Activated gamma-delta T cell treated with Interleukin-2 at 50 U/mL for 16 hours (primary cell): Measurements from ENCODE around the gene CCDC93.
"Not testable (repeated sequence)": the region's sequence is repeated elsewhere in the genome, so short reads cannot be mapped to it uniquely, and the experiment has no call there.

ENCODE experiments used
- DNase-seq: peaks from one replicate; pipeline ENCODE4 v3.0.0-alpha.2; 2020

Gene CCDC93

GRCh38 chr2:117952228-117952627 lies 61.6 kb downstream of the CCDC93 start:
- no peak for DNase-seq

GRCh38 chr2:117949806-117950205 lies 64.1 kb downstream of the CCDC93 start:
- DNase-seq: no peak

GRCh38 chr2:117948615-117949014 lies 65.3 kb downstream of the CCDC93 start:
- DNase-seq: no peak

GRCh38 chr2:117945296-117945695 lies 68.6 kb downstream of the CCDC93 start:
- DNase-seq: no peak

DNA sequence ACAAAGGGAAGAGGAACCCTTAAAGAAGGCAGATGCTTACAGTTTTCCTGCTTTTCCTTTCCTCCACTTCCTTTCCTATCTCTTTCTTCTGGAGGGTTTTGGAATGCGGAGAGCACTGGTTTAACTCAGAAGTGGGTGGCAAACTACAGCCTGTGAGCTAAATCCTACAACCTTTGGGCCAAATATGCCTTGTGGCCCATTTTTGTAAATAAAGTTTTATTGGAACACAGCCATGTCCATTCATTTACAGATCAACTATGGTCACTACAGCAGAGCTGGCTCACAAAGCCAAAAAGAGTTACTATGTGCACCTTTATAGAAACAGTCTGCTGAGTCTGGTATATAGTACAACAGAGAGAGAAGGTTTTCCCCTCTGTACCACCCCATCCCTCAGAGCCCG lies 69.1 kb downstream of the CCDC93 start:
- no peak for DNase-seq

DNA sequence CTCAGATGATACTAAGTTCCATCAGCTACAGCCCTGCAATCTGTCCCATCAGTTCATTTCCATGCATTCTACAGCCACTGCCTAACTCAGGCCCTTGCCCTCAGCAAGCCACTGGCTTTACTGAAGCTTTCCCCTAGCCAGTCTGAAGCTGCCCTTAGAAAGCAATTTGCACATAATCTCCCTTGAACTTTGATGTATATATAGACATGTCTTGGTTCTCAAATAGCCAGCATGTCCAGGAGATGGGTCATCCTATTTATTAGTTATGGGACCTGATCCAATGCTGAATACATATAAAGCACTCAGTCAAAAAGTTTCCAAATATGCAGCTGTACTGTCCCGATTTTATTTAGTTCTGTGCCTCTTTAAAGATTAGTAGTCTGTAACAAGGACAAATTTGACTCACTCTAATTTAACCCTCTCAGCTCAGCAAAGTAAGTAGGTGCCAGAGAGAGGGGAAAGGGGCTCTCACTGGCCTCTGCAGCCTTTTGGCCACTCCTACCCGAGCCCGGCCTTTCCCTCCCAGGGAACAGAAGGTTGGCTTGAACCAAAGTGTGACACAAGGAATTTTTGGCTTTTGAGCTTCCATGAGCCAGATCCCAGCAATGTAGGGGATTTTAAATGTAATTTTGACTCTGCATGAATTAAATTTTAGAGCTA lies 70.7 kb downstream of the CCDC93 start:
- DNase-seq: no peak

- no peak for DNase-seq
Measured at GRCh38 chr2:117942551-117942950, 71.3 kb downstream of the CCDC93 start.

- no peak for DNase-seq
Measured at GRCh38 chr2:117941693-117942092, 72.2 kb downstream of the CCDC93 start.

GRCh38 chr2:117940436-117940835 lies 73.4 kb downstream of the CCDC93 start:
- no peak for DNase-seq

- DNase-seq: no peak
Measured at GRCh38 chr2:117938611-117939010, 75.3 kb downstream of the CCDC93 start.

DNA sequence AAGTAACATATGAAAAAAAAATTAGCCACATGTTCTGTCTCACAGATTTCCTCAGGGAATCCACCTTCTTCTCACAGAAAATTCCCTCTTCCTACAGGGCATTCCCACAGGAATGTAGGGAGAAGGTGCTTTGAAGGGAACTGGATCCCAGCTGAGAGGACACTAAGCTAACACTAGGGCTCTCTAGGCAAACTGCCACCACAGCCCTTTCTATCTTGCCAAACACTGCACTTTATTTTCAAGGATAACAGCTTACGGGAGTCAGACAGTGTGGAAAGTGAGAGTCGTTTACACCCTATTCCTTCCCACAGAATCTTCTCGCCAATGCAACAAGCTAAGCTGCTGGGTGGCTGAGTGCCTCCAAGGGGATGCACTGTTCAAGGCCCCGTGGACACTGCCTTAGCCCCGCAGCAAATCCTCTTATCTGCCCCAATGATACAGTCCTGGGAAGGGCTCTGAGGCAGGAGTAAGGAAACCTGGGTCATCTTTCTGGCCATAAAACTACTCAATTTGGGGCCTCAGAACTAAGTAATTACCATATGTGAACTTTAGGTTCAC lies 76.9 kb downstream of the CCDC93 start:
- no peak for DNase-seq

DNA sequence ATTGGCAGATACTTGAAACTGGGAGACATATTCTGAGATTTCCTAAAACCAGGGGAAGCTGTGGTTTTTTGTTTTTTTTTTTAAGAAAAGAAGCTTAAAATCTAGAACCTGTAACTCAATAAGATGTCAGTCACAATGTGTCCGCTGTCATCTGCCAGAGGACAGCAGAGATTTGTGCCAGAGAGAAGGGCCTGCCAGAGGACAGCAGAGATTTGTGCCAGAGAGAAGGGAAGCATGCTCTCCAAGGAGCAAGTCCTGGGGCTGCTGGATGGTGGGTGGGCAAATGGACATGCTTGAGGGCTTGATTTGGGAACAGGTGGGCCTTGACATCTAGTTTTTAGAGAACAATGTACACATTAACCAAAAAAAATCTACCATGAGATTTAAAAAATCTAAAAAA lies 77.9 kb downstream of the CCDC93 start:
- no peak for DNase-seq

- no peak for DNase-seq
Measured at GRCh38 chr2:117935456-117935855, 78.4 kb downstream of the CCDC93 start.

DNA sequence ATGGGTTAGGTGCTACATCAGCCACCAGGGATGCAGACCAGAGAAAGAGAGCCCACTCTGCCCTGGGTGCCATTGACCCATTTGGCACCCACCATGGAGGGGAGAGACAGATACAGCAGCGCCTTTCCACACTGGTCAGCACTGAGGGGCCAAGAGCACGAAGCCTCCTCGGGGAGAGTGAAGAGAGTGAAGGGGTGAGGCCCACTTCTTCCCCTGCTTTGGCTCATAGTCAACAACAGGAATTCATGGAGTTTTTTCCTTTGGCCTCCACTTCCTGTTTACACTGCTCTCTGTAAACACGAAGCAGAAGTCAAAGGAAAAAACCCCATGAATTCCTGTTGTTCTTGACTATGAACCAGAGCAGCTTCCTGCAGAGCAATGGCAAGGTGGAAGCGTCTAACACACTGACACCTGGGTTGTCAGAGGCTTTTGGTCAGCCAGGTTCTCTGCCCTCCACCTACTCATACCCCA lies 80.0 kb downstream of the CCDC93 start:
- DNase-seq: no peak

DNA sequence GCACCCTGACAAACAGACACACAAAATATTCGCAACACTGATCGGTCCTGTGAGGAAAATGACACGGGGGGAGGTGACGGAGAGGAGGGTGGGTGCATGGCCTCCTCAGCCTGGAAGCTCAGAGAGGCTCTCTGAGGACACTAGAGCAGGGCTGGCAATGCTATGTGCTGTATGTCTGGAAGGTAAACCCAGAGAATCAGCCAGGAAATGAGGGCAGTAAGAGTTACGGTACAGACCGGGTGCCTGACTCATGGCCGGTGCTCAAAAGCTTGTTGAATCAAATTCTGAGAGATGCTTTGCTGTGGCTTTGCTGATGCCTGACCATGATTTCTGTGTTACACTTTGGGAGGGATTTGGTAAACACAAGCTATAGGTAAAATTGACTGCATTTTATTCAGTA lies 81.9 kb downstream of the CCDC93 start:
- no peak for DNase-seq

- DNase-seq: no peak
Measured at GRCh38 chr2:117931266-117931665, 82.6 kb downstream of the CCDC93 start.

DNA sequence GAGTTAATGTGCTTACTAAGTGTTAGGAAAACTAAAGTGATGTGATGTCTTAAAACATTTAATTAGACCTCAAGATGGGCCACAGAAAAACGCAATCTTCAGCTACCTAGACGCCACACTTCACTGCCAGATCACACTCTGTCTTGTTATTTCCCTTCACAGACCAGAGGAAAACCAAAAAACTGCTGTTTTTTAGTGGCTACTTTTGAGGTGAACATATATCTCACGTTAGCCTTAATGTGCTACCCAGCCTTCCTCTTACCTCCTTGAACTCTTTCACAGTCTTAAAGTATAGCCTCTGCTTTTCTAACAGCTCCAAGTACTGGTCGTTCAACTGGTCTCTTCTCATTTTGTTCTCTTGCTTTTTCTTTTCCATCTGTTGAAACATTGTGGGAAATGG lies 83.1 kb downstream of the CCDC93 start:
- DNase-seq: no peak

GRCh38 chr2:117923471-117923870 lies 90.4 kb downstream of the CCDC93 start:
- DNase-seq: not testable (repeated sequence)

GRCh38 chr2:117921520-117921919 lies 92.3 kb downstream of the CCDC93 start:
- DNase-seq: no peak

DNA sequence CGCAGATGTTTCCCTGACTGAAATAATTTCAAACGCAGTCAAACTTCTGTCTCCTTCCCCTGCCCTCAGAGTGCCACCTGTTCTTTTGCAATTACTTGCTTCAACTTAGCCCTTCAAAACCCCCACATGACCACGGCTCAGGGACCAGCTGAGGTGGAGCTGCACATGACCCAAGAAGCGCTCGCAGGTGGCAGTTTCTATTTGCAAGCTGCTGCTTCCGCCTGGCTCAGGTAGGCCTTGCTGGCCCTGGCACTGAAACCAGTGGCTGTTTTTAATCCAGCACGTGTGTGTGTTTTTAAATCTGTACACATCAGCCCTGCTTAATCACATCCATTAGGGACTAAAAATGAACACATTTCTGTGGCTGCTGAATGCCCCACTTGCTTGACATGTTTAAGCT lies 95.3 kb downstream of the CCDC93 start:
- DNase-seq: no peak

GRCh38 chr2:117917223-117917917 lies 96.5 kb downstream of the CCDC93 start:
- DNase-seq: no peak

DNA sequence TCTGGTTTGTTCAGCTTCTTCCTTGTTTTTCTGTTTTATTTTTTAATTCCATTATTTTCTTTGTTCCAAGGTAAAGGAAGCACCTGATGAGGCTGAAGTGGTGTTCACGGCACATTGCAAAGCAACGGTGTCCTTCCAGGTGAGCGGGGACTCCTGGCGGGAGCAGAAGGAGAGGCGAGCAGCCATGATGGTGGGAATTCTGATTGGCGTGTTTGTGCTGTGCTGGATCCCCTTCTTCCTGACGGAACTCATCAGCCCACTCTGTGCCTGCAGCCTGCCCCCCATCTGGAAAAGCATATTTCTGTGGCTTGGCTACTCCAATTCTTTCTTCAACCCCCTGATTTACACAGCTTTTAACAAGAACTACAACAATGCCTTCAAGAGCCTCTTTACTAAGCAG lies 110.9 kb downstream of the CCDC93 start:
- DNase-seq: no peak

DNA sequence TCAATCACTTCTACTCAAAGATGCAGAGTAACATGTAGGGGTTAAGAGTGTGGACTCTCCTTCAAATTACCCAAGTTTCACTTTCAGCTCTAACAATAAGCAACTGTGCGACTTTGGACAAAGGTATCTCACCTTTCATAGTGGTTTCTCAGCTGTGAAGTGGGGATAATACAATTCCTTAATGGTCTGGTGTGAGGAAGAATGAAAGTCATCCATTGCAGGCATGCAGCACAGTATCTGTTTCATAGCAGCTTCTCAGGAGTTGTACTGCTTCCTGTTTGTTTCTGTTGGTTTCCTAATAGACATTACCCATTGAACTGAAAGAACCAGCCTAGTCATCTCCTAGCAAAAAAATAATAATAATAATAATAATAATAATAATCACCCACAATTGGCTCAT lies 125.0 kb downstream of the CCDC93 start:
- no peak for DNase-seq

DNA sequence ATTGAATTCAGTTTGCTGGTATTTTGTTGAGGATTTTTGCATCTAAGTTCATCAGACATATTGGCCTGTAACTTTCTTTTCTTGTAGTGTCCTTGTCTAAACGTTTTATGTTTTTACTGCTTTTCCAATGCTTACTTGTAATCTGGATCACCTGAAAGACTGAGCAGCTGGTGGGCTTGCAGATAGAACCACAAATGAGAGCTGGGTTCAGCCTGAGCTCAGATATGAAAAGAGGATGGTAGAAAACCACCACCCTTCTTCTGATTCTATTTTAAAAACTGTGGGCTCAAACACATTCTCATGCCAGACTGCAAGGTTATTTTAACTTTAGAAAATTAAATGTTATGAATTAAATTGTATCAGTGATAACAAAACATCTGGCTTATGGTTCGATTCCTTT lies 128.6 kb downstream of the CCDC93 start:
- no peak for DNase-seq
